CD14-positive monocyte (primary cell): ENCODE data around the gene MARCHF4. TPM values are rescaled to one million over a fixed set of nuclear protein-coding genes. Genes with fewer than 3 reads are reported as not detected.

Experiments used
- DNase-seq, 3 donors: peaks; one replicate each; pipeline ENCODE4 v3.0.0-alpha.2; 2011 to 2022
- H2AFZ ChIP-seq: 2 replicates; pipeline ENCODE4 v1.6.0; 2012; ENCODE audit warnings: mild to moderate bottlenecking, low read depth, low read length, inconsistent platforms; ENCODE audit not compliant: insufficient read depth, poor library complexity, severe bottlenecking
- H3K27ac ChIP-seq, 2 donors: 1 replicate in 1 of 2; 2 replicates in 1 of 2; pipeline ENCODE4 v1.5.1; 2012 to 2013; ENCODE audit warnings: low read length in 2 of 2, control low read depth in 1 of 2, inconsistent platforms in 1 of 2, low read depth in 1 of 2, mild to moderate bottlenecking in 1 of 2
- H3K27me3 ChIP-seq, 2 donors: one replicate each; pipeline versions ENCODE4 v1.6.0 to v1.6.1; 2011 to 2013; ENCODE audit warnings: low read length in 2 of 2; ENCODE audit not compliant: control insufficient read depth in 2 of 2, insufficient read depth in 2 of 2
- H3K36me3 ChIP-seq, 2 donors: replicated peaks in 1 of 2; 1 replicate in 1 of 2; 2 replicates in 1 of 2; pipeline versions ENCODE4 v1.5.1 to v1.6.1; 2012 to 2013; ENCODE audit warnings: low read length in 2 of 2, control low read depth in 1 of 2, inconsistent platforms in 1 of 2, mild to moderate bottlenecking in 1 of 2; ENCODE audit not compliant: insufficient read depth in 2 of 2, control insufficient read depth in 1 of 2
- H3K4me1 ChIP-seq, 2 donors: 1 replicate in 1 of 2; 2 replicates in 1 of 2; pipeline versions ENCODE4 v1.5.1 to v1.6.1; 2012 to 2013; ENCODE audit warnings: low read length in 2 of 2, control low read depth in 1 of 2, inconsistent platforms in 1 of 2, mild to moderate bottlenecking in 1 of 2, moderate library complexity in 1 of 2; ENCODE audit not compliant: insufficient read depth in 2 of 2, control insufficient read depth in 1 of 2
- H3K4me2 ChIP-seq: replicated peaks from 2 replicates; pipeline ENCODE3; 2012; ENCODE audit warnings: low read length, moderate library complexity, mild to moderate bottlenecking; ENCODE audit not compliant: poor library complexity, severe bottlenecking; ENCODE audit errors: extremely low read depth
- H3K4me3 ChIP-seq, 3 experiments: fragments of 200-600 bp in 1 of 3; sonication (generic) in 1 of 3; replicated peaks in 1 of 3; 1 replicate in 2 of 3; 2 replicates in 1 of 3; pipeline ENCODE4 v1.5.1; 2011 to 2013; ENCODE audit warnings: low read length in 3 of 3, mild to moderate bottlenecking in 3 of 3, control low read depth in 2 of 3, low read depth in 2 of 3, inconsistent platforms in 1 of 3, moderate library complexity in 1 of 3
- H3K79me2 ChIP-seq: 2 replicates; pipeline ENCODE4 v1.6.0; 2012; ENCODE audit warnings: mild to moderate bottlenecking, control low read depth, inconsistent platforms, low read length, moderate library complexity; ENCODE audit not compliant: insufficient read depth
- H3K9ac ChIP-seq: 2 replicates; pipeline ENCODE4 v1.6.0; 2017; ENCODE audit warnings: low read length, mild to moderate bottlenecking; ENCODE audit not compliant: insufficient read depth, poor library complexity, severe bottlenecking
- H3K9me3 ChIP-seq, 2 donors: replicated peaks in 1 of 2; 1 replicate in 1 of 2; 2 replicates in 1 of 2; pipeline versions ENCODE4 v1.5.1 to v1.6.1; 2012 to 2013; ENCODE audit warnings: low read length in 2 of 2, control low read depth in 1 of 2; ENCODE audit not compliant: control insufficient read depth in 1 of 2, insufficient read depth in 1 of 2
- H4K20me1 ChIP-seq: 2 replicates; pipeline ENCODE4 v1.6.0; 2012; ENCODE audit warnings: mild to moderate bottlenecking, low read length, control low read depth, moderate library complexity; ENCODE audit not compliant: insufficient read depth
- H3K27ac Mint-ChIP-seq, 7 donors: one replicate each; pipeline ENCODE4 v1.8.0; 2020; ENCODE audit warnings: mild to moderate bottlenecking in 7 of 7, mixed read lengths in 7 of 7, moderate library complexity in 6 of 7, inconsistent platforms in 2 of 7
- H3K27me3 Mint-ChIP-seq, 3 donors: one replicate each; pipeline ENCODE4 v1.8.0; 2021 to 2022; ENCODE audit warnings: low read depth in 3 of 3, mild to moderate bottlenecking in 3 of 3, mixed read lengths in 3 of 3, moderate library complexity in 3 of 3, inconsistent platforms in 1 of 3
- H3K36me3 Mint-ChIP-seq, 2 donors: one replicate each; pipeline ENCODE4 v1.8.0; 2020; ENCODE audit warnings: mixed read lengths in 2 of 2, inconsistent platforms in 1 of 2, mild to moderate bottlenecking in 1 of 2
- H3K4me1 Mint-ChIP-seq: one replicate; pipeline ENCODE4 v1.8.0; 2020; ENCODE audit warnings: mild to moderate bottlenecking, mixed read lengths
- H3K4me3 Mint-ChIP-seq, 2 donors: one replicate each; pipeline ENCODE4 v1.8.0; 2020; ENCODE audit warnings: mild to moderate bottlenecking in 2 of 2, mixed read lengths in 2 of 2, moderate library complexity in 1 of 2
- H3K9me3 Mint-ChIP-seq, 7 donors: one replicate each; pipeline ENCODE4 v1.8.0; 2020 to 2022; ENCODE audit warnings: mixed read lengths in 7 of 7, mild to moderate bottlenecking in 6 of 7, moderate library complexity in 6 of 7, inconsistent platforms in 2 of 7
- WGBS: methylation state at CpG from one replicate; pipeline ENCODE4 v1.1.5; 2013; ENCODE audit warnings: missing lambda C conversion rate; ENCODE audit not compliant: insufficient coverage; 5-methylcytosine and 5-hydroxymethylcytosine counted together
- intact Hi-C, 2 donors: fragments of 100-400 bp; cut with micrococcal nuclease; formaldehyde crosslinking; loops; one replicate each; pipeline versions ENCODE4 v1.15.0 to v1.15.1; 2023
- polyA plus RNA-seq, 3 donors: library from polyadenylated mRNA; depleted of rRNA in 1 of 3; unstranded in 2 of 3; stranded (reverse) in 1 of 3; fragments of 300-500 nt in 2 of 3; fragments of >200 nt in 1 of 3; fragmentation: Illumina TruSeq in 2 of 3; gene quantifications; 1 replicate in 2 of 3; 2 replicates in 1 of 3; pipeline ENCODE4 v1.2.3, GENCODE V29; 2012 to 2021
- TF ChIP-seq, protein P1 (sequence below): fragments of 200-600 bp; IDR thresholded peaks from one replicate; pipeline ENCODE4 v1.8.0; 2022; ENCODE audit warnings: antibody characterized with exemption, mild to moderate bottlenecking

The MARCHF4 gene
- polyA plus RNA-seq, 3 donors = not detected

DNA sequence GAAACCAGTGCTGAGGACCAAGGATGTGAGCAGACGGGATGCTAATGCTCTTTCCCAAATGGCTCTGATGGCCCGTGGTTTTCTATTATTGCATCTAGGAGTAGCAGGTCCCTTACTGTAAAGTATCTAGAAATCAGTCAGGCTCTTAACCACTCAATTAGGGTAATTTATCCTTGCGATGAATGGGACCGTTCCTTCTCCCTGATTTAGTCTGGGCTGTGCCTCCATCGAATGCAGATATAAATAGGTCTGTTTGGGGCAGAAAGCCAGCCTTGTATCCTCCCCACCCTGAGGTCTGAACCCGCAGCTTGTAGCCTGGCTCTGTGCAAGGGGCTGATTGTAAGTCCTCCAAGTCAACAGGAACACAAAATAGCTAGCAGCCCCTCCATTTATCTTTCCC is 30.5 kb upstream of the MARCHF4 start:
- Mint-ChIP-seq H3K27me3 (peaks cover 0 to 7% (median 5%) of the 10 kb centered on the region in 3 donors), H3K36me3 (no peaks in the 10 kb centered on the region), H3K4me3 (no peak overlapping the region), H3K9me3 (no peaks in the 10 kb centered on the region), H3K27ac (no peak overlapping the region), H3K4me1 (no peaks in the 10 kb centered on the region)
- TF ChIP-seq, protein P1, sequence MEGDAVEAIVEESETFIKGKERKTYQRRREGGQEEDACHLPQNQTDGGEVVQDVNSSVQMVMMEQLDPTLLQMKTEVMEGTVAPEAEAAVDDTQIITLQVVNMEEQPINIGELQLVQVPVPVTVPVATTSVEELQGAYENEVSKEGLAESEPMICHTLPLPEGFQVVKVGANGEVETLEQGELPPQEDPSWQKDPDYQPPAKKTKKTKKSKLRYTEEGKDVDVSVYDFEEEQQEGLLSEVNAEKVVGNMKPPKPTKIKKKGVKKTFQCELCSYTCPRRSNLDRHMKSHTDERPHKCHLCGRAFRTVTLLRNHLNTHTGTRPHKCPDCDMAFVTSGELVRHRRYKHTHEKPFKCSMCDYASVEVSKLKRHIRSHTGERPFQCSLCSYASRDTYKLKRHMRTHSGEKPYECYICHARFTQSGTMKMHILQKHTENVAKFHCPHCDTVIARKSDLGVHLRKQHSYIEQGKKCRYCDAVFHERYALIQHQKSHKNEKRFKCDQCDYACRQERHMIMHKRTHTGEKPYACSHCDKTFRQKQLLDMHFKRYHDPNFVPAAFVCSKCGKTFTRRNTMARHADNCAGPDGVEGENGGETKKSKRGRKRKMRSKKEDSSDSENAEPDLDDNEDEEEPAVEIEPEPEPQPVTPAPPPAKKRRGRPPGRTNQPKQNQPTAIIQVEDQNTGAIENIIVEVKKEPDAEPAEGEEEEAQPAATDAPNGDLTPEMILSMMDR = no peak
- Histone ChIP-seq H3K4me2 (no peak overlapping the region), H3K36me3 (no peaks in the 10 kb centered on the region), H3K9me3 (no peaks in the 10 kb centered on the region), H2AFZ (no peak overlapping the region), H3K27ac (no peak overlapping the region), H3K4me1 (no peaks in the 10 kb centered on the region), H3K79me2 (no peaks in the 10 kb centered on the region), H3K9ac (no peak overlapping the region), H4K20me1 (no peaks in the 10 kb centered on the region), H3K4me3 (no peak overlapping the region), H3K27me3 (no peaks in the 10 kb centered on the region)
- no peak for DNase-seq
- 86% methylated on average over 1 of the region's 6 CpGs for WGBS
- intact Hi-C loops = no loop called here

DNA sequence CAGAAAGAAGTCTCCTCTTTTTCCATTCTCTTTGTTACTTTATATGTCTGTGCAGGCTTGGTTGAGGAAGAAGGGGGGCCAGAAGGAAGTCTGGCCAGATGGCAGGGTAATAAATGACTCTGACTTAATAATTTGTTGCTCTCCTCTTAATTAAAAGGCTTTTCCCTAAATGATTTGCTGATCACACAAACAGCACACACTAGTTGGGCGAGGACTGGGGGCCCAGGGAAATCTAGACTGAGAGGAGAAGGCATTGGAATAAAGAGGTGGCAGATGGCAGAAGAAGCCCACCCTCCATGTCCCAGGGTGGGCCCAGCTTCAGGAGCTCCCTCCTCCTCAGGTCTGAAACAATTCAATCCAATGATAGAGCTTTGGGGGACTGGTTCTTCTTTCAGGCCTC is 27.3 kb upstream of the MARCHF4 start:
- Histone ChIP-seq H3K4me2 (no peak overlapping the region), H2AFZ (no peak overlapping the region), H3K79me2 (no peaks in the 10 kb centered on the region), H3K9ac (no peak overlapping the region), H3K27ac (no peak overlapping the region), H3K4me3 (no peak overlapping the region), H3K27me3 (no peaks in the 10 kb centered on the region), H3K36me3 (no peaks in the 10 kb centered on the region), H3K9me3 (no peaks in the 10 kb centered on the region), H3K4me1 (peaks cover 8% of the 10 kb centered on the region in 2 donors), H4K20me1 (no peaks in the 10 kb centered on the region)
- intact Hi-C loops = no loop called here
- WGBS = no CpG with 5 or more reads among the region's 1 CpG
- no peak for DNase-seq
- H3K9me3 Mint-ChIP-seq = peaks cover 0 to 4% (median 0%) of the 10 kb centered on the region in 7 donors
- peaks cover 7% of the 10 kb centered on the region for H3K4me1 Mint-ChIP-seq
- H3K36me3 Mint-ChIP-seq = no peaks in the 10 kb centered on the region
- H3K27me3 Mint-ChIP-seq = peaks cover 0 to 5% (median 1%) of the 10 kb centered on the region in 3 donors
- no peak overlapping the region for H3K4me3 Mint-ChIP-seq
- H3K27ac Mint-ChIP-seq = no peak overlapping the region
- TF ChIP-seq, protein P1 = no peak
